GM18868 (cell line): Measurements from ENCODE around the gene MSH2.
A peak's percentile ranks its signal among the peaks of the same experiment; 100 is the strongest.

Experiments used
- ATAC-seq: cut with Tn5 transposase; IDR thresholded peaks from one replicate; pipeline ENCODE4 v1.9.1; 2021; ENCODE audit warnings: mild to moderate bottlenecking, moderate library complexity; ENCODE audit not compliant: unreplicated experiment

The MSH2 gene

DNA sequence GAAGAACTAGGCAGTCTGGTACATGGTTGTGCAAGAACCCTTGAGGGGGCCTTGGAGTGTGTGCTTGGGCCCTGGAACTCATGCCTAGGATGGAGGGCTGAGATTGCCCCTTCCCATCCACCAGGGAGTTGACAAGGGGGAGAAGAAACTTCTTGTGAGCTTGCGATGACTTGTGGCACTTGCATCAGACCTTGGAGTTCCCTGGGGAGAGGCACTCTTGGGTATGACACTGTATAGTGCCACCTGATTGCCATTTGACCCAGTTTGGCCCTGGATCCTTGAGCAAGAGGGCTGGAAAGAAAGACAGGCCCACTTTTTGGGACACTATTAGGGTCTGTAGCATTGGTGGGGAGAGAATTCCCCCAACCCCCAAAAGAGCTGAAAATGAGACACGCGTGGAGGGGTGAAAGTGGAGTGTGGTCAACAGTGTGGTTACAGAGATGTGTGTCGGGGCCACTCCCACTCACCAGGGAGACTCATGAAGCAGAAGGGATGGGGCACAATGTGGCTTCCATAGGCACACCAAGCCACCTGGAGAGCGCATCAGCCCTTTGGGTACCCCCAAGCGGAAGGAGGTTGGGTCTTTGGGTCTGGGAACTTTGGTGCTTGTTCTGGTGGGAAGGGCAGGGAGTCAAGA, 101.3 kb downstream of the MSH2 start:
- ATAC-seq = no peak

DNA sequence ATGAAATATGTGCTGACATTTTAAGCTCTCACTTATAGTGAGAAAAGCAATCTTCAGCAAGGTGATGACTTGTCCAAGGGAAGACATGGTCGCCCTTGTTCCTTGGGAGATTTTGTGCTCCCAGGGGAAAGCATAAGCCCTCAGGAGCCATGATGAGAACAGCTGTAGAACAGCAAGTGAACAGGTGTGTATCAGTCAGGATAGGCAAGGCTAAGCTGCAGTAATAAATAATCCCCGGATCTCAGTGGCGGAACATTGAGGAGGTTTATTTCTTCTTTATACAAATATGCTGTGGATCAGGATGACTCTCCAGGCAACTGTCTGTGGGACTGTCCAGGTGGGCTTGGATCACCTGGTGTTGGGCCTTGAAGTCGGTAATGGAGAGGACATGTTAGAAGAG, 103.1 kb downstream of the MSH2 start:
- ATAC-seq = no peak

DNA sequence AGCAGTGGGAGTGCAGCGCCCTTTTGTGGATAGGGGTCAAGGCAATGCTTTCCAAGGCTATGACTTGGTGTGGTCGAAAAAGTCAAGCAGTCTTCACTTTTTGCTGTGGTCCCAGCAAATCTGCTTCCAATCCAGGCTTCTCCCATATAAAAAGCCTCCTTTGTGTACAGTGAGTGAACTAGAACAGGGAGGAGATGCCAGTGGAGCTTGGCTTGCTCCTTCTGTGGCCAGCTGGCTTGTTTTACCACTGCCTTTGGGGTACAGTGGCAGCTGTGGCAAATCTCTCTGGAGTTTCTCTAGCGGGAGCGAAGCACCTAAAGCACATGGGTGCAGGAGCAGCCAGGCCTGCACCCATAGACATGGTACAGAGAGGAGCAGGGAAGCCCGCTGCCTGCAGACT, 103.5 kb downstream of the MSH2 start:
- ATAC-seq = no peak

DNA sequence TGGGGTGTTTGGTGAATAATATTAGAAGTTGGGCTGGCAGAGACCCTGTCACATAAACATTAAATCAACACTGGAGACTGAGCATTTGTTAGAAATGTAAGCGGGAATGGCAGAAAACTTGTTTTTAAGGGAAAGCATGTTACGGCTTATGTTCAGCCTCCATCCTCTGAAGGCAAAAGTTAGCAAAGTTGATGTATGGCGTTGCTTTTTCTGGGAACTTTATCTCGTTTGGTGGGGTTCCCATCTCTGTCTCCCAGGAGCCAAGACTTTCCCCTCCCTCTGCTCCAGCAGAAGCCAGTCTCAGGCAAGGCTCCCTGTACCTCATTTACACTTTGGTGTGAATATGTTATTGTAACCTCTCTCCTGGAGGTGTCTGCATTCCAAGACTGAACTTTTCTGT, 105.1 kb downstream of the MSH2 start:
- no peak for ATAC-seq

DNA sequence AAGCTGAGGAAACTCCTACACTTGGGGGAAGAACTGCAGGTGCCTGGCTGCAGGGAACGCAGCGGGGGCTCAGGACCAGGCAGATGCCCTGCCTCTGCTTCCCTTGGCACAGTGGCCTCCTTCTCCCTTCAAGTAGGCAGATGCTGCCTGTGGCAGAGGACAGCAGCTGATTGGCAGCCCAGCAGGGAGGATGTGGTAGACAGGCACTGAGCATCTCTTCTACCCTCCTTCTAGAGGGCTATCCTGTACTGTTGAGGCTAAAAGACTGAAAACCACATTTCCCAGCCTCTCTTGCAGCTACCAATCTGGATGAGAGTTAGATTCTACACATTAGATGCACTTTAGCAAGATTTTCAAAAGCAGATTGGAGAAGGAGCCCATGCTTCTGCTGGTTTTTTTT, 105.7 kb downstream of the MSH2 start:
- no peak for ATAC-seq

DNA sequence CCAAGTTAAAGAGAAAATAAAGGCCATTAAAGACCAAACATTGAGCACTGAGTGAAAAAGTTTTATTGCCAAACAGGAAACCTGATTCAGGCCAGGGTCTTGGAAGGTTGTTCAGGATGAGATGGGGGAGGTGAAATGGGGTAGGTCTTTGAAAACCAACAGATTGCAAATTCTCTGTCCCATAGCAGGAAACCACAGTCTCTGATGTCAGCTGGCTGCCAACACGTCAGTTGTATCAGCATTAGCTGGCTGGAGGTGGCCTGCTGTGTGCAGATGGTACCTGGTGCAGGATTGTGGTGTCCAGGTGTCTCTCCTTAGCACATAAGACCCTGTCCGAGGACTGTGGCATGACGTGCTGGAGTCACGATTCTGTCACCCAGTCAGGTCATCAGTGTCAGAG, 106.3 kb downstream of the MSH2 start:
- no peak for ATAC-seq

DNA sequence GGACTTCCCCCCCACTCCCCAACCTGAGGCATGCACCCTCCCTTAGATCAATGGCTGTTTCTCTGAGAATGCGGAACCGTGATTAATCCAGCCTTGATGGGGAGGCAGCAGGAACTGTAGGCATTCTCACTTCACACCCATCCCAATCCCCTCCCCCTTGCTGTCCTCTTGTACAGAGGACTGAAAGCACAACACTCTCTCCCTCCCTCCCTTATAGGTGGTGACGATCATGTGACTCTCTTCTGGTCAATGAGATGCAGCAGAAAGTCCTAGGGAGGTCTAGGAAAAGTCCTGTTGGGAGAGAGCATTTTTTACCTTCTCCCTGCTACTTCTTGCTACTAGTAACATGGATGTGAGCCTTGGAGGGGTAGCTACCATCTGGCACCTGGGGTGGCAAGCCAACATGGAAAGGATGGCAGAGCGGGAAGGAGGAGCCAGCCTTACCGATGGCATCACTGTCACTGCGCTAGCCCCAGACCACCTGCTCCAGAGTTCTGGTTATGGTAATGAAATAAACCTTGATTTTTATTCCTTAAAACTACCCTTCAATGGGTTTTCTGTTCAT, 106.9 kb downstream of the MSH2 start:
- ATAC-seq = no peak

DNA sequence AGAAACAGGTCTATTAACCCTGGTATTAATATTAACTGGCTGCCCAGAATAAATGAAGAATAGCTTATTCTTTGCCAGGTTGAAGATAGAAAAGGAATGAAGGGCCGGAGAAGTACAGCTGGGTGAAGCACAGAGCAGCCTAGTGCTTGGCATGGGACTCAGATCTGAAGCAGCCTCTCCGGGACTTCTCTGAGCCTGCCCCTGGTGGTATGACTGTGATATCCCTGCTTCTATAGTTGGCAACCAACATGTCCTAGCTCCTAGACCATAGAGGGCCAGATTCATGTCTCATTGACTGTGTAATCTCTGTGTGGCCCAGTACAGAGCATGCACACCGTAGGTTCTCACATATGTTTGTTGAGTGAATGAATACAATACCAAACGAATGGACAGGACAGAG, 107.8 kb downstream of the MSH2 start:
- ATAC-seq = no peak

DNA sequence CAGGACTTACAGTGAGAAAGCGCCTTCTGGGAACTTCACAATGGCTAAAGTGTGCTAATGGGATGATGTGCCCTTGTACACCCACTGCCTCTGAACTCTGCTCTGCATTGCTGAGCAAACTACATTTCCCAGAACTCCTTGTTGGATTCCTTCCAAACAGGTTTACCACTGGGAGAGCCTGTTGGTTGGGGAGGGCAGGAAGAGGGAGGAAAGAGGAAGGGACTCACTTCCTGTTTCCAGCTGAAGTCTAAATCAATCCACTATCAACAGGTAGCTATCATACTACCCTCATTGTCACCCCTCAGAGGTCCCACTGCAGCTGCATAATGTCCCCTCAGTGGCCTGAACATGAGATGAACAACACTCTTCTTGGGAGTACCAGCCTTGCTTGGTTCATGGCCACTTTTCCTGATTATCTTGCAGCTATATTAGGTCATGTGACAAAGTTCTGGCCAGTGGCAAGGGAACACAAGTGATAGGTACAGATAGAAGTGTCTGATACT, 109.7 kb downstream of the MSH2 start:
- no peak for ATAC-seq

DNA sequence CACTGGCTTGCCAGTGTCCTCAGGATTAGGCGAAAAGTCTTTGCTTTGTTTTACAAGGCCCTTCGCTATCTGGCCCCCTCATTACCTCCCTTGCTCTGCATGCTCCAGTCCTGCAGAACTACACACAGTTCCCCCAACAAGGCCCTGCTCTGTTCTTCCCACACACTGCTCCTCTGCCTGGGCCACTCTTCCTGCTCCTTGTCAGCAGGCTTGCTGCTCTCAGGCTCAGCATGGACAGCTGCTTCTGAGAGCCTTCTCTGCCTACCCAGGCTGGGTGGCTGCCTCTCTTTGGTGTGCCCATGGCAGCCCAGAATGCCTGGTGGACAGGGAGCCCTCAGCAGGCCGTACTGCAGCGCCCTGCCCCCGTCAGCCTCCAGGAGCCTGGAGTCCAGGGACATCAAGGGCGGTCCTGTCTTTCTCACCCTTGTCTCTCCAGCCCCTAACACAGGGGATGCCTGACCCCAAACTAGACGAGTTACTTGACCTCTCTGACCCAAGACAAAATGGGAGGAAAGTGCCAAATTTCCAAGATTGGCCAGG, 111.1 kb downstream of the MSH2 start:
- no peak for ATAC-seq

DNA sequence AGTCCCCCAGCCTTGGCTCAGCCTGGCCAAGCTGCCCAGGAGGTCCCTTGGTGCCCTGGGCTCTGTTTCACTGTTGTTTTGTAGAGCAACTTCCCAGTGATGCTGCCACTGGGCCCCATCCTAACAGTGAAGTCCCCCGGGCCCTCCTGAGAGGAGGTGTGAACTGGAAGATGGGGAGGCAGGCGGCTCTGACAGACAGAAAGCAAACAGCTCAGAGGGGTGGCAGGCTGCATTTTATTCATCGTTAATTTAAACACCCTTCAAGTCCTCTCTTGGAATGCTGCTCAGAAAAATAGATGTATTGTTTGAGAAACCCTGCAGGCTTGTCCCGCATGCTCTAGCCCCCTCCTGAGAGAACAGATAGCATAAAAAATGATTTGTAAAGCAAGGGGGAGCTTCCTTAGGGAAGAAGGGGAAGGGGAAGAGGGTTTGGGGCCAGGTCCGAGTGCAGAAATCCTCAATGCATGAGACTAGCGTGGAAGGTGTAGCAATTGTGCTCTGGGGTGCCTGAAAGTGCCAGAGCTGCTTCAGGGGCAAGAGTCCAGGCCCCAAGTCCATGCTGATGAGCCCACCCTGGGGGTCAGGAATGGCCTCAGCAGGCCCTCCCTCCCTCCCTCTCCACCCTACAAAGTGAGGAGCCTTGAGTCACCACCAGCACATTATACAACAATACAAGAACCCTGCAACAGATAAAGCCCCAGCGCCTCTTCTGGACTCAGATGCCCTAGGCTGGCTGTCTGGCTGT, 113.6 kb downstream of the MSH2 start:
- no peak for ATAC-seq

DNA sequence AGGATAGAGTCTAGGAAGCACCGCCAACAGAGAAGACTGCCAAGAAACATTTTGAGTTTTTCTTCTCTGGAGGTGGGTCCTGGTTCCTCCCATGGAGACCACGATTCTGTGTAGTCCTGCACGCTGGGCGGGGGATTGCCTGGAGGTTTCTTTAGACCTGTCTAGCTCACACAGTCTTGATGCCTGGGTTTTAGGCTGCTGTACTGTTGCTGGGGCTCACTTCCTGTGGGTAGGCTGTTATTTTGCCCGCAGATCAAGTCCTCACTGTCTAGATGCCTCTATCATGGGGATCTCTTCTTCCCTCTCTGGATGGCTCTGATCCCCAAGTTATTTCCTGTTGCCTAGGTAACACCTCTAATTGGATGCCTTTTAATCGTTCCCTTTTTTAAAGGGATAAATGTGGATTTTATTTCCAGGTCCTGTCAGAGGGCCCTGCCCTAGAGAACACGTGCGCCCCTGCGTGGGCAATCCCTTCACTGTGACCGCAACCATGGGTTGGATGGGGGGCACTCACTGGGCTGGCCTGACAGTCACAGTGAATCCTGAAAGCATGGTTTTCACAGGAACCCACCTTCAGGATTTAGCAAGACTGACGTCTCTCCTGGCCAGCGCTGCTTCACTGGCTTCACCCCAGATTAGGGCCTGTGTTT, 115.7 kb downstream of the MSH2 start:
- no peak for ATAC-seq

DNA sequence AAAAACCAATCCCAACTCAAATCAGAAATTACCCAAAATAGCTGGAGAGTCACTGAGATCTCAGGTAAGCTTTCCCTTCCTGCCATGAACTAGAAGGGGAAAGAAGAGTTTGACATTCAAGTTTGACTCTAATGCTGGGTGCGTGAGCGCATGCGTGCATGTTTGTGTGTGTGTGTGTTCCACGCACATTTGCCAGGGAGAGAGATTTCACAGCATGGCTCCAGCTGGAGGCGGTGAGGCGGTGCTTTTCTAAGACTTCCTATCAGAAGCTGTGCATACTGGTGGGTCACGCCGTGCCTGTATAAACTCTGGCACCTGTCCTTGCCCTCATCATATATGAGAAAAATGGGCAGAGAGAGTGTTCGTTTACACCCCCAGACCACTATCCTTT, 116.2 kb downstream of the MSH2 start:
- ATAC-seq = no peak

DNA sequence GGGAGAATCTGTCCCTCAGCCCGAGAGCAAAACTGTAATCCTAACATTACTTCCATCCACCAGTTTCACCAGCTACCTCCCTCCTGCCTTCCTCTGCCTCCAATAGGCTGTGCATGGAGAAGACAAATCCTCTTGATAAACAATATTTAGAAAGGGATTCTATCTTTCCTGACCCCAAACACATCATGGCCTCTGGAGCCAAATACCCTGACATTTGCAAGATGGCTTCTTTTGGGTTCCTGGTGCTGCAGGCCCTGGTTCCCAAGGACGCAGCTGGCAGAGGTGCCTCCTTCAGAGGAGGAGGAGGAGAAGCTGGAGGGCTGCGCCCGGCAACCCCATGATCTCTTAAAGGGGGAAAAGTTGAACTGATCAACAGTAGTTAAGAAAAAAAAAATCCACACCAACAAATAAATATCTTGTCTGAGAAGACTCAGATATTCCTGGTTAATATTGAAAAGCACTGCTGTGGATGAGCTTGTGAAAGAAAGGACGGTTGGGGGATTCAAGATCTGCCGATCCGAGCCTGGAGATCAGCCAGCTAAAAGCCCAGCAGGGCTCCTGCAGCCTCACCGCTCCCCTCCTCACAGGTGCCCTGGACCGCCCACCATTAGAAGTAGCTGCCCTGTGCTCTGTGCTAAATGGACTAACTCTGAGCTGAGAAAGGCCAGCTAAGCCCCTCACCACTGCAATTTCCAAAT, 116.8 kb downstream of the MSH2 start:
- ATAC-seq = no peak

DNA sequence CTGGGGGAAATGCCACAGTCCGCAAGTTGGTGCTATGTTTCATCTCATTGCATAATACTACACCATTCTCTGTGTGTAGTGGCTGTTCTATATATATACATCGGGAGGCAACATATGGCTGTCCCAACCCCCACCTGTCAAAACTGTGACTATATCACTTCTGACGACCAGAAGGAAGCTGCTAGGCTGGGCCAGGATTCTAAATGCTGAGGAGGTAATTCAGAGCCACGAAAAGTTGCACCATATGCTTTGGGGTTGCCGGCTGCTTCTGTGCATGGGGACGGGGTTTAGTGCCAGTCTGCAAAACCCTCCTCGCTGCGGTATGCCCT, 117.3 kb downstream of the MSH2 start:
- no peak for ATAC-seq

DNA sequence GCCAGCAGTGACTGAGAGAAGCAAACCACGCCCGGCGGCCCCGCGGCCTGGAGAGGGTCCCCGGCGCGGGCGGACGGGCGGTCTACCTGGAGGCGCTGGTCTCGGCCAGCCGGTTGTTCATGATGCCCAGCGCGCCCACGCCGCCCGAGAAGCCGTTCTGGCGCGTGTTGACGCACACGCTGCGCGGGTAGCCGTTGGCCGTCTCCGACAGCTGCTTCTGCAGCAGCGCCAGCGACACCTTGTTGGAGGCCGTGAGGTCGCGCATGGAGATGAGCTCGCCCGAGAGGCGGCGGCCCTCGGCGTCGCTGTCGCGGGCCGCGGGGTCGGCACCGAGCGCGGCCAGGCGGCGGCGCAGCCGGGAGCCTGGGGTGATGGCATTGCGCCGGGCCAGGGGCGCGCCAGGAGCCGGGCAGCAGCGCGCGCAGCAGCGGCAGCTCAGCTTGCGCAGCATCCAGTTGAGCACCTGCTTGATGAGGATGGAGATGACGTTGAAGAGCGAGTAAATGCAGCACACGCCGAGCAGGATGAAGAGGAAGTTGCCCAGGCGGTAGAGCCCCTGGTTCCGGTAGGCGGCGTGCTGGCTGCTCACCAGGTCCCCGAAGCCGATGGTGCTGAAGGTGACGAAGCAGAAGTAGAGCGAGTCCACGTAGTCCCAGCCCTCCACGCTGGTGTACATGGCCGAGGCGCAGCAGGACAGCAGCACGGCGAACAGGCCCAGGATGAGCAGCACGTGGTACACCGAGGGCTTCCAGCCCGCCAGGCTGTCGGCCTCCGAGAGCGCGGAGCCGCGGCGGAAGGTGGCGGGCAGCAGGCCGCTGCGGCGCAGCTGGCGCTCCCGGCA, 118.1 kb downstream of the MSH2 start:
- ATAC-seq = peak; percentile 73

DNA sequence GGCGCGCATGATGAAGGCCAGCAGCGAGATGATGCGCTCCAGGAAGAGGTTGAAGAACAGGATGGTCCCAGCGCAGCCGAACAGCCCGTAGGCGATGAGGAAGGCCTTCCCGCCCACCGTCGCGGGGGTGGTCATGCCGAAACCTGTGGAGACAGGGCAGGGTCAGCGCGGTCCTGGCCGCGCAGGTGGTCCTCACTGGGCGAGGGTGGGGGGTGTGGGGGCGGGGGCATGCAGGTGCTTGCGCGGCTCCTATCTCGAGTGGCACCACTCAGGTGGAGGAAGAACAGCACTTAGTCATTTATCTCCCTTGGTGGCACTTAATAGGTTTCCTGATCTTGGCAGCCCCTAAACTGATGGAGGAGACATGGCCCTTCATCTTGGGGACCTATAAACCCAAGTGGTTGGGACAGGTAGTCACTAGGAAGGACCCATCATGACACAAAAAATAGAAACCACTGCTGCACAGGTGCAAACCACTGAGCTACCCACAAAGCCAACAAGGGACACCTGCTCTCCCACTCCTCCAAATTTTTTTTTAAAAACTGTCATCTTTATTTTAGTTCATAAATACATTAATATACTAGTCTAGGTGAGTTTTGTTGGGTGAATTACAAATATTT, 118.8 kb downstream of the MSH2 start:
- ATAC-seq = no peak

DNA sequence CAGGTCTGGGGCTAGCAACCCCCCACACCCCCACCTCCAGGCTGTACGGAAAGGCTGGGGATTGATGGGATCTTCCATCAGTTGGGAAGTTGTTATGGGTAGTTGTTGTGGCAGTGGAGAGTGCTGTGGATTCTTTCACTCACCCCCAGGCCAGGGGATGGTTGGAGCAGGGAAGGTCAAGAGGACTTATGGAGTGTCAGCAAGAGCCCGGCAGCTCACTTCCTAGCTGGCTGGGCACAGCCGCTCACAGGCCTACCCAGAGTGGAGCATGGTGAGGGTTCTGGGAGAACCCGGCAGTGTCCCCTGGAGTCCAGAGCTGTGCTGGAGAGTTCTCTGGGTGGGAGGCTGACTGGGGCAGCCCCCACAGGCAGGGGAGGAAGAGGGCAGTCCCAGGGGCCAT, 122.2 kb downstream of the MSH2 start:
- no peak for ATAC-seq

DNA sequence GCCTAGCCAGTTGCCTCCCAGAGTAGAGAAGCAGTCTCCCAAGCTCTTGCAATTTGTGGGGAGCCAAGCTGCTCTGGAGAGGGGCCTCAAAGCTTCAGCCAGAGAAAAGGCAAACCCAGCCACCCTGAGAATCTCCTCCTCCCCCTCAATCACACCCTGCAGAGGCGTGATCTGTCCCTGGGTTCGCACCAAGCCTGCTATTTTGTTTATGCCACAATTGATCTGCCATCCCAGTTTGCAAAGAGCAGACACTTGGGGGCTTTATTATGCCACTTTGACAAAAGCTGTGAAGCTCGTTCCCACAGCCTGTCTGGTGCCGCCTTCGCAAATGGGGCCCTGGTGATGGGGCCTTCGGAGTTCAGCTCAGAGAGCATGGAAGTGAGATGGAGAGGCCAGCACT, 125.5 kb downstream of the MSH2 start:
- ATAC-seq = no peak

DNA sequence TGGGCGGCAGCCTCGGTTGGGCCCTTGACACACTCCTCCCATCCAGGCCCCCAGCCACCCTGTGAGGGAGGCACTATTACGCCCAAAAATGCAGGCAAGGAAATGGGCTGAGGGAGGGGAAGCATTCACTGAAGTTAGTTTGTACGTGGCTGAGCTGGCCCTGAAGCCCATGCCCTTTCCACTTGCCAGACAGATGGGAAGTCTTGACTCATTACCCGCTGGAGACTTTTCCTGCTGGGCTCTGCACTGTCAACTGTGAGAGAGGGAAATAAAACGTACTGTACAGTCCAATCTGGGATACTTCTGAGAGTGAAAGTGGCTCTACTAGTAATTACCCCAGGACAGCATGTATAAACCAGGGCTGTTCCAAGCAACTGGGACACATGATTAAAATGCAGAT, 125.9 kb downstream of the MSH2 start:
- ATAC-seq = no peak
